A375 (cell line): ENCODE results near the gene UROD. TPM values are rescaled to one million over a fixed set of nuclear protein-coding genes. Genes with fewer than 3 reads are reported as not detected.

Experiments used
- total RNA-seq: library from RNA; depleted of rRNA; stranded (reverse); fragments of >200 nt; shearing (Covaris generic); gene quantifications from 2 replicates; pipeline ENCODE4 v1.2.3, GENCODE V29; 2014; rRNA removed

Gene UROD
- 136 and 139 TPM in 2 replicates for total RNA-seq

GRCh38 chr1:45011837-45012638 lies at the start of gene UROD:
Gene UROD (plus strand): TSS chr1:45012254. CDS start chr1:45012266, 12 bp downstream.

GRCh38 chr1:45010855-45011811 lies 921 bp upstream of the UROD start, which contains the start of gene HECTD3:
Gene HECTD3 (minus strand): TSS chr1:45011324. CDS start chr1:45011257, 67 bp downstream.

Other genes starting within 250 kb of the UROD start
- 2,747 and 3,143 TPM in 2 replicates for gene RPS8, start 236.7 kb upstream of the UROD start, total RNA-seq
- not detected in 2 replicates for gene BEST4, start 224.1 kb upstream of the UROD start, total RNA-seq
- 29.5 and 34.2 TPM in 2 replicates for gene PLK3, start 211.9 kb upstream of the UROD start, total RNA-seq
- 1.1 TPM in 1 of 2 replicates, not detected in the other for gene DYNLT4, start 204.9 kb upstream of the UROD start, total RNA-seq
- gene BTBD19, start 203.7 kb upstream of the UROD start, total RNA-seq: 9.9 and 11.7 TPM in 2 replicates
- 0.04 and 0.08 TPM in 2 replicates for gene PTCH2, start 169.0 kb upstream of the UROD start, total RNA-seq
- 33.2 and 34.3 TPM in 2 replicates for gene EIF2B3, start 25.7 kb upstream of the UROD start, total RNA-seq
- gene HECTD3, start 930 bp upstream of the UROD start, total RNA-seq: 11.8 and 13.5 TPM in 2 replicates
- 0.11 TPM in 2 replicates for gene ZSWIM5, start 194.4 kb downstream of the UROD start, total RNA-seq